Breast epithelium (tissue), 4 donors: ENCODE results near the gene TXNDC2. TPM values are rescaled to one million over a fixed set of nuclear protein-coding genes. Genes with fewer than 3 reads are reported as not detected.

Experiments
- DNase-seq, 2 donors: peaks; one replicate each; pipeline ENCODE4 v3.0.0-alpha.2; 2019; ENCODE audit warnings: low spot score in 2 of 2
- H3K27ac ChIP-seq, 2 donors: fragments of 200-600 bp; sonication (generic) in 1 of 2; one replicate each; pipeline ENCODE4 v1.5.1; 2016 to 2019; ENCODE audit warnings: mild to moderate bottlenecking in 1 of 2
- H3K27me3 ChIP-seq, 2 donors: fragments of 200-600 bp; sonication (generic) in 1 of 2; one replicate each; pipeline versions ENCODE4 v1.5.1 to v1.6.0; 2017 to 2019; ENCODE audit warnings: control low read depth in 1 of 2, mild to moderate bottlenecking in 1 of 2
- H3K36me3 ChIP-seq: fragments of 200-600 bp; one replicate; pipeline ENCODE4 v1.5.1; 2019
- H3K4me1 ChIP-seq, 2 donors: fragments of 200-600 bp; sonication (generic); one replicate each; pipeline ENCODE4 v1.5.1; 2016 to 2019; ENCODE audit warnings: control low read depth in 1 of 2
- H3K4me3 ChIP-seq, 3 donors: fragments of 200-600 bp; sonication (generic); 1 replicate in 2 of 3; 2 replicates in 1 of 3; pipeline ENCODE4 v1.5.1; 2016 to 2019; ENCODE audit warnings: mild to moderate bottlenecking in 3 of 3, moderate library complexity in 2 of 3
- H3K9me3 ChIP-seq, 2 donors: fragments of 200-600 bp; sonication (generic) in 1 of 2; one replicate each; pipeline ENCODE4 v1.5.1; 2016 to 2019; ENCODE audit warnings: control low read depth in 1 of 2
- POLR2A ChIP-seq: fragments of 450-650 bp; IDR thresholded peaks from one replicate; pipeline ENCODE4 v1.6.1; 2016; ENCODE audit warnings: antibody characterized with exemption, mild to moderate bottlenecking, moderate library complexity
- POLR2AphosphoS5 ChIP-seq, 3 donors: sonication (generic); formaldehyde crosslinking; IDR thresholded peaks; one replicate each; pipeline ENCODE4 v1.6.1; 2017; ENCODE audit warnings: antibody characterized with exemption in 3 of 3
- intact Hi-C: fragments of 100-400 bp; cut with DNase I; formaldehyde crosslinking; loops from one replicate; pipeline ENCODE4 v1.15.1; 2023; ENCODE audit warnings: low total_unique reads
- total RNA-seq, 3 donors: library from RNA; depleted of rRNA; stranded (reverse); fragments of >200 nt; gene quantifications; one replicate each; pipeline ENCODE4 v1.1.0, GENCODE V29; 2016
- TF ChIP-seq, protein P1 (sequence below), 3 donors: fragments of 450-650 bp; IDR thresholded peaks; one replicate each; pipeline ENCODE4 v1.5.1; 2016 to 2017; ENCODE audit warnings: antibody characterized with exemption in 3 of 3, mild to moderate bottlenecking in 3 of 3, moderate library complexity in 3 of 3

Gene TXNDC2
- total RNA-seq, 3 donors from 2014 or later: 0.16 TPM; not detected in 2

DNA sequence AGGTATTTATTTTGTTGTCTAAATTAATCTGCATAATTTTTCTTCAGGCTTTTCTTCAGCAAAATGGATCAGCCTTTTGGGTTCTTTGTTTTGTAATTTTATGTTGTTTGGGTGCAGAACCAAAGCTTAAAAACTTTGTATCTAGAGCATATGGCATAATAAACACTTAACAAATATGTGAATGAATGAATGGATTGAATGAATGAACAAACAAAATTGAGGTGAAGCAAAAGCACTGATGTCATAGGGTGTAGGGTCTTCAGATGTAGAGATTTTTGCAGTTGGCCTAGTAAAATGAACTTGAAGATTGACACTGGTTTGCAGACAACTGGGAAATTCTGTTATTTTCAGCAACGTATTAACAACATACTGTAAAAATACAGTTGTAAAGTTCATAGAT lies 45.4 kb downstream of the TXNDC2 start:
- H3K4me1 ChIP-seq: peaks cover 0 to 10% of the 10 kb centered on the region in 2 donors
- TF ChIP-seq, protein P1, sequence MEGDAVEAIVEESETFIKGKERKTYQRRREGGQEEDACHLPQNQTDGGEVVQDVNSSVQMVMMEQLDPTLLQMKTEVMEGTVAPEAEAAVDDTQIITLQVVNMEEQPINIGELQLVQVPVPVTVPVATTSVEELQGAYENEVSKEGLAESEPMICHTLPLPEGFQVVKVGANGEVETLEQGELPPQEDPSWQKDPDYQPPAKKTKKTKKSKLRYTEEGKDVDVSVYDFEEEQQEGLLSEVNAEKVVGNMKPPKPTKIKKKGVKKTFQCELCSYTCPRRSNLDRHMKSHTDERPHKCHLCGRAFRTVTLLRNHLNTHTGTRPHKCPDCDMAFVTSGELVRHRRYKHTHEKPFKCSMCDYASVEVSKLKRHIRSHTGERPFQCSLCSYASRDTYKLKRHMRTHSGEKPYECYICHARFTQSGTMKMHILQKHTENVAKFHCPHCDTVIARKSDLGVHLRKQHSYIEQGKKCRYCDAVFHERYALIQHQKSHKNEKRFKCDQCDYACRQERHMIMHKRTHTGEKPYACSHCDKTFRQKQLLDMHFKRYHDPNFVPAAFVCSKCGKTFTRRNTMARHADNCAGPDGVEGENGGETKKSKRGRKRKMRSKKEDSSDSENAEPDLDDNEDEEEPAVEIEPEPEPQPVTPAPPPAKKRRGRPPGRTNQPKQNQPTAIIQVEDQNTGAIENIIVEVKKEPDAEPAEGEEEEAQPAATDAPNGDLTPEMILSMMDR (IDR thresholded peaks at IDR 0.05): no peak
- TF ChIP-seq POLR2A: no peak
- TF ChIP-seq POLR2AphosphoS5 (IDR thresholded peaks at IDR 0.05): no peak
- H3K9me3 ChIP-seq: no peaks in the 10 kb centered on the region
- intact Hi-C loops: no loop called here
- H3K4me3 ChIP-seq: no peak overlapping the region
- DNase-seq: no peak
- H3K36me3 ChIP-seq: no peaks in the 10 kb centered on the region
- no peak overlapping the region for H3K27ac ChIP-seq
- no peaks in the 10 kb centered on the region for H3K27me3 ChIP-seq

DNA sequence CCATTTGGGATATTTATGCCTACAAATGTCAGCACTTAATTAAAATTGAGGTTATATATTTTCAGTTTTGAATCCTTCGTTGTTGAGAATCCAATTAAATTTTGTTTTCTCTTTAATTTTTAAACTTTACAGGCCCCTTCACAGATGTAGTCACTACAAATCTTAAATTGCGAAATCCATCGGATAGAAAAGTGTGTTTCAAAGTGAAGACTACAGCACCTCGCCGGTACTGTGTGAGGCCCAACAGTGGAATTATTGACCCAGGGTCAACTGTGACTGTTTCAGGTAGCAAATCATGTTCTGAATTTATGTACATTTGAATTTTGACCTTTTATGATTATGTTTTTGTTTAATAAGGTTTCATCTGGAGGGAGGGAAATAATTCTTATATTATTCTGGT lies 45.9 kb downstream of the TXNDC2 start:
- TF ChIP-seq POLR2A: no peak
- TF ChIP-seq, protein P1 (IDR thresholded peaks at IDR 0.05): no peak
- no peak for TF ChIP-seq POLR2AphosphoS5 (IDR thresholded peaks at IDR 0.05)
- H3K27ac ChIP-seq: no peak overlapping the region
- DNase-seq: no peak
- H3K4me3 ChIP-seq: no peak overlapping the region
- no peaks in the 10 kb centered on the region for H3K27me3 ChIP-seq
- H3K4me1 ChIP-seq: peaks cover 0 to 10% of the 10 kb centered on the region in 2 donors
- no peaks in the 10 kb centered on the region for H3K9me3 ChIP-seq
- H3K36me3 ChIP-seq: no peaks in the 10 kb centered on the region
- intact Hi-C loops: no loop called here

DNA sequence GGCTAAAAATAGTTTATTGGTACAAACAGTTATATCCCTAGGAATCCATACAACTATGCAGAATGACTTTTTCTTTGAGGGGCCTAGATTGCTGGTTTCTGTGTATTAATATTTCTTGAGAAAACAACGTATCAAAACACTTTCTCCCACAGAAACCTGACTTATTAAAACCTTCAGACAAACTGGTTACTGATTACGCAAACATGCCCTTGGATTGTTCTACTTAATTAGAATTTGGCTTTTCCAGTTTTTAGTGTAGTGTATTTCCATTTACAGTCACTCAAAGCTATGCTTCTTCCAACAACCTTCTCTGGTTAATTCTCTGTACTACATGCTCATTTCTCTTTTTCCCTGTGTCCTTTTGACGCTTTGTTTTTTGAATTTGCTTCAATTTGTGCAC lies 48.1 kb downstream of the TXNDC2 start:
- peaks cover 0 to 10% of the 10 kb centered on the region in 2 donors for H3K4me1 ChIP-seq
- H3K4me3 ChIP-seq: no peak overlapping the region
- intact Hi-C loops: no loop called here
- TF ChIP-seq POLR2A: no peak
- no peaks in the 10 kb centered on the region for H3K36me3 ChIP-seq
- DNase-seq: no peak
- H3K27ac ChIP-seq: no peak overlapping the region
- H3K27me3 ChIP-seq: no peaks in the 10 kb centered on the region
- H3K9me3 ChIP-seq: no peaks in the 10 kb centered on the region

DNA sequence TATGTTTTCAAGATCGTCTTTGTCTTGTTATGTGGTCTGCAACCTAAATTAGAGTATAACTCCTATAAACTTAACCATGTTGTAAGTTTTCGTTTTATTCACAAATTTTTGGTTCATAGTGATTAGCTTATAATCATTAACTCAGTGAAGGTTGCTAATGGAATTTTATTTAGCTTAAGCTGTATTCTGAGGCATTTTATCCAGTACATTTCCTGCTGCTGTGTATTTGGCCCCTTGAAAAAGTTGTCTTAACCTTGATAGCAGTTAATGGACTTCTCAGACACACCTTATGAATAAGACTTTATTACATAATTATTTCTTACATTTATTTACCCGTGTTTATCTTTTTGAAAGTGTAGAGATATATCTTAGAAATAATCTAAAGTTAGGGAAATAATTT lies 48.5 kb downstream of the TXNDC2 start:
- TF ChIP-seq POLR2AphosphoS5 (IDR thresholded peaks at IDR 0.05) (no peak), POLR2A (no peak)
- TF ChIP-seq, protein P1 (IDR thresholded peaks at IDR 0.05): no peak
- no peaks in the 10 kb centered on the region for H3K9me3 ChIP-seq
- H3K27ac ChIP-seq: no peak overlapping the region
- intact Hi-C loops: no loop called here
- H3K4me1 ChIP-seq: peaks cover 0 to 10% of the 10 kb centered on the region in 2 donors
- H3K4me3 ChIP-seq: no peak overlapping the region
- no peak for DNase-seq
- H3K36me3 ChIP-seq: no peaks in the 10 kb centered on the region
- H3K27me3 ChIP-seq: no peaks in the 10 kb centered on the region

Other genes starting within 250 kb of the TXNDC2 start
- gene RAB31, start 177.7 kb upstream of the TXNDC2 start, total RNA-seq: 100 to 1,000 TPM in 1 of 3 donors, 10 to 100 TPM in 2; 22.4 to 110 (median 32.4) TPM
- gene VAPA, start 28.0 kb downstream of the TXNDC2 start, total RNA-seq: 100 to 1,000 TPM; 235 to 263 (median 260) TPM